Type B pancreatic cell (in vitro differentiated cells): ENCODE results near the gene DCP2. TPM values are rescaled to one million over a fixed set of nuclear protein-coding genes. Genes with fewer than 3 reads are reported as not detected.

Experiments
- DNase-seq: peaks from one replicate; pipeline ENCODE4 v3.0.0; 2021; ENCODE audit warnings: mixed read lengths; ENCODE audit not compliant: unreplicated experiment; ENCODE audit errors: extremely low spot score
- H3K27ac Mint-ChIP-seq: 2 replicates; pipeline ENCODE4 v1.8.0; 2021; ENCODE audit warnings: mild to moderate bottlenecking, mixed read lengths
- H3K27me3 Mint-ChIP-seq: 2 replicates; pipeline ENCODE4 v1.8.0; 2021; ENCODE audit warnings: mixed read lengths
- H3K36me3 Mint-ChIP-seq: 2 replicates; pipeline ENCODE4 v1.8.0; 2021; ENCODE audit warnings: mixed read lengths
- H3K4me1 Mint-ChIP-seq: one replicate; pipeline ENCODE4 v1.8.0; 2021; ENCODE audit warnings: mixed read lengths; ENCODE audit not compliant: unreplicated experiment
- H3K4me3 Mint-ChIP-seq: 2 replicates; pipeline ENCODE4 v1.8.0; 2021; ENCODE audit warnings: mild to moderate bottlenecking, mixed read lengths
- H3K9me3 Mint-ChIP-seq: 2 replicates; pipeline ENCODE4 v1.8.0; 2021; ENCODE audit warnings: mixed read lengths
- CTCF ChIP-seq: fragments of 200-600 bp; sonication (generic); conservative IDR thresholded peaks from 2 replicates; pipeline ENCODE4 v1.5.0; 2021; ENCODE audit warnings: antibody characterized with exemption, mild to moderate bottlenecking
- total RNA-seq: library from RNA; stranded (reverse); gene quantifications from 2 replicates; pipeline ENCODE4 v1.2.1, GENCODE V29; 2021; ENCODE audit warnings: low replicate concordance

The DCP2 gene
- total RNA-seq, 1 donor from 2014 or later, result 90.3 TPM

DNA sequence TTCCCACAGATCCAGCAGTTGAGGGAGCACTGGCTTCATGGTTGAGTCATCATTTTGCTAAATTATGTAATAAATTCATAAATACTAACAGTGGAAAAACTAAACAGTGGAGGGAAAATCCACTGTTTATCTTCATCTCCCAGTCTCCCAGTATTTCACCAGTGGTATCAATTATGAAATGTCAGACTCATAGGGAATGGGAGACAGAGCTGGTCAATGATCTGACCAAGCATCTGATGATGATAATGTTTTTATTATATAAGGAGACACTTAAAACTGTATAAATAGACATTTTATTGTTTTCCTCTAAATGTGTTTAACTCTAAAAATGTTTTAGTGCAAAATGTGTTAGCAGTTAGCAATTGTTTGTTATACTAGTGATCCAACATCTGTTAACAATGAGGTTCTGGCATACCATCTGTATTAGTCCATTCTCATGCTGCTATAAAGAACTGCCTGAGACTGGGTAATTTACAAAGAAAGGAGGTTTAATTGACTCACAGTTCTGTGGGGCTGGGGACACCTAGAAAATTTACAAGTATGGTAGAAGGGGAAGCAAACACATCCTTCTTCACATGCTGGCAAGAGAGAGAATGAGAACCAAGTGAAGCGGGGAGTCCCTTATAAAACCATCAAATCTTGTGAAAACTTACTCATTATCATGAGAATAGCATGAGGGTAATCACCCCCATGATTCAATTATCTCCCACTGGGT lies 42.8 kb upstream of the DCP2 start:
- no peak overlapping the region for H3K4me3 Mint-ChIP-seq
- peaks cover 14% of the 10 kb centered on the region for H3K4me1 Mint-ChIP-seq
- H3K27me3 Mint-ChIP-seq, result no peaks in the 10 kb centered on the region
- H3K27ac Mint-ChIP-seq, result no peak overlapping the region
- TF ChIP-seq CTCF, result no peak
- no peaks in the 10 kb centered on the region for H3K36me3 Mint-ChIP-seq
- H3K9me3 Mint-ChIP-seq, result peaks cover 5% of the 10 kb centered on the region
- DNase-seq, result no peak

DNA sequence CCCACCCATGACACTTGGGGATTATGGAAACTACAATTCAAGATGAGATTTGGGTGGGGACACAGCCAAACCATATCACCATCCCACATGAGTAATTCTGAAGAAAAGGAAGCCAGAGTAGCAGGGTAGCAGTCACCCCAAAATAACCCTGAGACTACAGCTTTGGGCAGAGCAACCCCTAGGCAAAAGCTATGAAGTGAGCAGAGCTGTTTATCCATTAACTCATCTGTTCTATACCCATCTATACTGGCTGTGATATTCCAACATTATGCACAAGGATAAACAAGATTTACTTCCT lies 42.3 kb upstream of the DCP2 start:
- no peak for TF ChIP-seq CTCF
- Mint-ChIP-seq H3K4me3 (no peak overlapping the region), H3K36me3 (no peaks in the 10 kb centered on the region), H3K27me3 (no peaks in the 10 kb centered on the region), H3K27ac (no peak overlapping the region), H3K9me3 (peaks cover 5% of the 10 kb centered on the region), H3K4me1 (peaks cover 14% of the 10 kb centered on the region)
- DNase-seq, result no peak

DNA sequence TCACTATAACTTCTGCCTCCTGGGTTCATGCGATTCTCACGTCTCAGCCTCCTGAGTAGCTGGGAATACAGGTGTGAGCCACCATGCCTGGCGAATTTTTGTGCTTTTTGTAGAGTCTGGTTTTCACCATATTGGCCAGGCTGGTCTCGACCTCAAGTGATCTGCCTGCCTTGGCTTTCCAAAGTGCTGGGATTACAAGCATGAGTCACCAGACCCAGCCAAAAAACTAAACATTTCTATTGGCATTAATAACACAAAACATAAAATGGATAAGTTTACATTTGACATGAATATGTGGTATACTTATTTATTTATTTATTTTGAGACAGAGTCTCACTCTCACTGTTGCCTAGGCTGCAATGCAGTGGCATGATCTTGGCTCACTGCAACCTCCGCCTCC lies 40.9 kb upstream of the DCP2 start:
- H3K27me3 Mint-ChIP-seq, result no peaks in the 10 kb centered on the region
- peaks cover 5% of the 10 kb centered on the region for H3K9me3 Mint-ChIP-seq
- H3K4me1 Mint-ChIP-seq, result peaks cover 14% of the 10 kb centered on the region
- H3K4me3 Mint-ChIP-seq, result no peak overlapping the region
- H3K36me3 Mint-ChIP-seq, result no peaks in the 10 kb centered on the region
- no peak overlapping the region for H3K27ac Mint-ChIP-seq
- no peak for DNase-seq
- TF ChIP-seq CTCF, result no peak

GRCh38 chr5:112938286-112938685 lies 38.3 kb upstream of the DCP2 start:
- DNase-seq, result no peak
- no peak for TF ChIP-seq CTCF
- no peaks in the 10 kb centered on the region for H3K27me3 Mint-ChIP-seq
- H3K4me3 Mint-ChIP-seq, result no peak overlapping the region
- H3K4me1 Mint-ChIP-seq, result peaks cover 7% of the 10 kb centered on the region
- H3K36me3 Mint-ChIP-seq, result no peaks in the 10 kb centered on the region
- peaks cover 5% of the 10 kb centered on the region for H3K9me3 Mint-ChIP-seq
- no peak overlapping the region for H3K27ac Mint-ChIP-seq

GRCh38 chr5:112940670-112941069 lies 35.9 kb upstream of the DCP2 start:
- DNase-seq, result no peak
- no peaks in the 10 kb centered on the region for H3K36me3 Mint-ChIP-seq
- no peaks in the 10 kb centered on the region for H3K4me1 Mint-ChIP-seq
- no peaks in the 10 kb centered on the region for H3K9me3 Mint-ChIP-seq
- no peak for TF ChIP-seq CTCF
- H3K27ac Mint-ChIP-seq, result no peak overlapping the region
- H3K4me3 Mint-ChIP-seq, result no peak overlapping the region
- no peaks in the 10 kb centered on the region for H3K27me3 Mint-ChIP-seq

DNA sequence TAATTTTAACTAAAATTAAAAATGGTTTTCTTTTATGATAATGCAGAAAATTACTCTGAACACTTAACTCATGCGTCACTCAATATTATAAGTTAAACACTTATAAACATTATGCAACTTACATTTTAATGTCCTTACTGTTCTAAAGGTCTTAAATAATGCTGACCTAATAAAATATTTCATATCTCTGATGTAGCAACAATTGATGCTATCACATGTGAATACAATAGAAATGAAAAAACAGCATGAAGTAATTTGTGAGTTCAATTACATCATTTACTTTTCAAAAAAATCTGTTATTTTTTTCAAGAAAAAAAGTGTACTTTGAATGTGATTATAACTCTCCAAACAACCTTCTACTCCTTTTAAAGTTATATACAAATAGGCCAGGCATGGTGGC lies 28.1 kb upstream of the DCP2 start:
- Mint-ChIP-seq H3K36me3 (no peaks in the 10 kb centered on the region), H3K27me3 (peaks cover 3% of the 10 kb centered on the region), H3K4me3 (no peak overlapping the region), H3K9me3 (no peaks in the 10 kb centered on the region), H3K27ac (no peak overlapping the region), H3K4me1 (no peaks in the 10 kb centered on the region)
- TF ChIP-seq CTCF, result no peak
- DNase-seq, result no peak
